H9 (cell line): ENCODE results near the gene ZNF358. TPM values are rescaled to one million over a fixed set of nuclear protein-coding genes. Genes with fewer than 3 reads are reported as not detected.

ENCODE experiments used
- DNase-seq: peaks from one replicate; pipeline ENCODE4 v3.0.0-alpha.2; 2017
- H2AFZ ChIP-seq: one replicate; pipeline ENCODE4 v1.6.1; 2013; ENCODE audit warnings: mild to moderate bottlenecking, low read length, control low read depth, moderate library complexity
- H2AK5ac ChIP-seq: 2 replicates; pipeline ENCODE4 v1.6.1; 2013; ENCODE audit warnings: low read length, control low read depth, mixed read lengths; ENCODE audit not compliant: insufficient read length
- H2BK120ac ChIP-seq: one replicate; pipeline ENCODE4 v1.6.1; 2013; ENCODE audit warnings: low read depth, mild to moderate bottlenecking, low read length, control low read depth, inconsistent platforms; ENCODE audit not compliant: poor library complexity, severe bottlenecking
- H2BK12ac ChIP-seq: 2 replicates; pipeline ENCODE4 v1.6.1; 2013; ENCODE audit warnings: low read length, control low read depth, mixed read lengths, low read depth; ENCODE audit not compliant: insufficient read length
- H2BK15ac ChIP-seq: 2 replicates; pipeline ENCODE4 v1.6.1; 2013; ENCODE audit warnings: low read depth, low read length, control low read depth
- H2BK20ac ChIP-seq: one replicate; pipeline ENCODE4 v1.6.1; 2013; ENCODE audit warnings: low read depth, mild to moderate bottlenecking, low read length, control low read depth, inconsistent platforms; ENCODE audit not compliant: poor library complexity, severe bottlenecking
- H2BK5ac ChIP-seq: 2 replicates; pipeline ENCODE4 v1.6.1; 2013; ENCODE audit warnings: low read length, control low read depth, mixed read lengths; ENCODE audit not compliant: insufficient read length
- H3K14ac ChIP-seq: 2 replicates; pipeline ENCODE4 v1.6.1; 2013; ENCODE audit warnings: low read length, control low read depth; ENCODE audit not compliant: insufficient read depth
- H3K18ac ChIP-seq: 2 replicates; pipeline ENCODE4 v1.6.1; 2013; ENCODE audit warnings: low read depth, mild to moderate bottlenecking, mixed read lengths, low read length, control low read depth; ENCODE audit not compliant: insufficient read length
- H3K23ac ChIP-seq: 2 replicates; pipeline ENCODE4 v1.6.1; 2013; ENCODE audit warnings: low read length, control low read depth, mixed read lengths, low read depth; ENCODE audit not compliant: insufficient read length
- H3K23me2 ChIP-seq: 2 replicates; pipeline ENCODE4 v1.6.1; 2013; ENCODE audit warnings: low read depth, mild to moderate bottlenecking, mixed read lengths, low read length, control low read depth; ENCODE audit not compliant: insufficient read length, poor library complexity, severe bottlenecking
- H3K27ac ChIP-seq: 2 replicates; pipeline ENCODE4 v1.5.1; 2013; ENCODE audit warnings: low read length, control low read depth, mixed read lengths, low read depth; ENCODE audit not compliant: insufficient read length
- H3K27me3 ChIP-seq: 2 replicates; pipeline ENCODE4 v1.6.1; 2013; ENCODE audit warnings: low read length, control low read depth, inconsistent platforms; ENCODE audit not compliant: insufficient read depth
- H3K4ac ChIP-seq: 2 replicates; pipeline ENCODE4 v1.6.1; 2013; ENCODE audit warnings: low read depth, mild to moderate bottlenecking, control low read depth, inconsistent platforms, low read length, moderate library complexity
- H3K4me1 ChIP-seq: 2 replicates; pipeline ENCODE4 v1.6.1; 2013; ENCODE audit warnings: low read length, control low read depth, inconsistent platforms; ENCODE audit not compliant: insufficient read depth
- H3K4me2 ChIP-seq: 2 replicates; pipeline ENCODE4 v1.6.1; 2013; ENCODE audit warnings: low read length, control low read depth, mixed read lengths; ENCODE audit not compliant: insufficient read length, insufficient read depth
- H3K56ac ChIP-seq: 2 replicates; pipeline ENCODE4 v1.6.1; 2013; ENCODE audit warnings: low read depth, mild to moderate bottlenecking, mixed read lengths, low read length, control low read depth; ENCODE audit not compliant: insufficient read length
- H3K79me1 ChIP-seq: 2 replicates; pipeline ENCODE4 v1.6.1; 2013; ENCODE audit warnings: low read depth, mild to moderate bottlenecking, moderate library complexity, low read length, control low read depth, inconsistent platforms; ENCODE audit not compliant: insufficient read depth, poor library complexity, severe bottlenecking
- H3K79me2 ChIP-seq: 2 replicates; pipeline ENCODE4 v1.6.1; 2013; ENCODE audit warnings: low read length, control low read depth, inconsistent platforms; ENCODE audit not compliant: insufficient read depth
- H3K9ac ChIP-seq: 2 replicates; pipeline ENCODE4 v1.6.1; 2013; ENCODE audit warnings: low read length, control low read depth, mixed read lengths; ENCODE audit not compliant: insufficient read length; ENCODE audit errors: extremely low read depth
- H3K9me3 ChIP-seq: one replicate; pipeline ENCODE4 v1.6.1; 2013; ENCODE audit warnings: low read depth, low read length, inconsistent platforms; ENCODE audit not compliant: control insufficient read depth
- H3T11ph ChIP-seq: one replicate; pipeline ENCODE4 v1.6.1; 2013; ENCODE audit warnings: mild to moderate bottlenecking, low read length, control low read depth, inconsistent platforms
- H4K20me1 ChIP-seq: one replicate; pipeline ENCODE4 v1.6.1; 2013; ENCODE audit not compliant: control insufficient read depth, insufficient read length, insufficient read depth
- H4K5ac ChIP-seq: 2 replicates; pipeline ENCODE4 v1.6.1; 2013; ENCODE audit warnings: low read depth, mild to moderate bottlenecking, mixed read lengths, low read length, control low read depth; ENCODE audit not compliant: insufficient read length
- H4K8ac ChIP-seq: replicated peaks from 2 replicates; pipeline ENCODE4 v1.6.1; 2013; ENCODE audit warnings: low read length, control low read depth, mixed read lengths, low read depth; ENCODE audit not compliant: insufficient read length
- H4K91ac ChIP-seq: 2 replicates; pipeline ENCODE4 v1.6.1; 2013; ENCODE audit warnings: low read depth, mild to moderate bottlenecking, moderate library complexity, mixed read lengths, low read length, control low read depth; ENCODE audit not compliant: insufficient read length
- H3K27ac Mint-ChIP-seq, 3 experiments: 2 replicates in 2 of 3; 3 replicates in 1 of 3; pipeline ENCODE4 v1.8.0; 2020 to 2021; ENCODE audit warnings: mixed read lengths in 3 of 3, mild to moderate bottlenecking in 1 of 3, moderate library complexity in 1 of 3
- H3K27me3 Mint-ChIP-seq: 2 replicates; pipeline ENCODE4 v1.8.0; 2021; ENCODE audit warnings: low read depth, mild to moderate bottlenecking, moderate library complexity, mixed read lengths
- H3K36me3 Mint-ChIP-seq, 3 experiments: 2 replicates in 2 of 3; 3 replicates in 1 of 3; pipeline ENCODE4 v1.8.0; 2020 to 2021; ENCODE audit warnings: low read depth in 3 of 3, mixed read lengths in 3 of 3; ENCODE audit not compliant: insufficient read depth in 1 of 3
- H3K4me1 Mint-ChIP-seq, 2 experiments: 2 replicates each; pipeline ENCODE4 v1.8.0; 2020; ENCODE audit warnings: mixed read lengths in 2 of 2
- H3K4me3 Mint-ChIP-seq, 2 experiments: 2 replicates in 1 of 2; 3 replicates in 1 of 2; pipeline ENCODE4 v1.8.0; 2020 to 2021; ENCODE audit warnings: mild to moderate bottlenecking in 2 of 2, mixed read lengths in 2 of 2, moderate library complexity in 1 of 2
- H3K9me3 Mint-ChIP-seq, 2 experiments: 2 replicates in 1 of 2; 3 replicates in 1 of 2; pipeline ENCODE4 v1.8.0; 2020; ENCODE audit warnings: mild to moderate bottlenecking in 2 of 2, mixed read lengths in 2 of 2, moderate library complexity in 1 of 2
- WGBS: extraction: QIAGEN DNeasy Blood & Tissue Kit; methylation state at CpG from one replicate; pipeline ENCODE4 v1.1.7; 2013; ENCODE audit warnings: missing lambda C conversion rate, low lambda C conversion rate, mixed read lengths; ENCODE audit not compliant: insufficient read length; ENCODE audit errors: extremely low coverage; 5-methylcytosine and 5-hydroxymethylcytosine counted together
- total RNA-seq: library from RNA; stranded (reverse); gene quantifications from 2 replicates; pipeline ENCODE4 v1.2.1, GENCODE V29; 2021
- TF ChIP-seq, protein P1 (sequence below): fragments of 200-600 bp; sonication (generic); conservative IDR thresholded peaks from 3 replicates; pipeline ENCODE4 v1.8.0; 2021; ENCODE audit warnings: antibody characterized with exemption, mild to moderate bottlenecking

ZNF358 gene
- total RNA-seq, 1 experiment from 2014 or later = 40.5 TPM

DNA sequence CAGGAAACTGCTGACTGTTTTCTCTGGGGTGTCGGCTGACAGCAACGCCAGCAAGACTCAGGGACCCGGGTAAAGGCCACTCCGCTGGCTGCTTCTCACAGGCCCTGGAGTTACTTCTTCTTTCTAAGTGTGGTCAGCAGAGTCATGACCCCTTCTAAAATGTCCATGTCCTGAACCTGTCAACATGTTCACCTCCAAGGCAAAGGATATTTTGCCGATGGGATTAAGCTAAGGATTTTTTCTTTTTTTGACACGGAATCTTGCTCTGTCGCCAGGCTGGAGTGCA is 35.0 kb upstream of the ZNF358 start:
- no peaks in the 10 kb centered on the region for H3K9me3 Mint-ChIP-seq
- H3K27ac Mint-ChIP-seq = no peak overlapping the region
- no peak overlapping the region for H4K5ac ChIP-seq
- H2AK5ac ChIP-seq = no peak overlapping the region
- DNase-seq = no peak
- no peak overlapping the region for H3K23ac ChIP-seq
- H3K36me3 Mint-ChIP-seq = no peaks in the 10 kb centered on the region
- no peak overlapping the region for H3K14ac ChIP-seq
- H2AFZ ChIP-seq = no peak overlapping the region
- H3K56ac ChIP-seq = no peak overlapping the region
- H2BK5ac ChIP-seq = no peak overlapping the region
- H3K27me3 ChIP-seq = no peaks in the 10 kb centered on the region
- H4K8ac ChIP-seq = no peak overlapping the region
- no peak overlapping the region for H4K91ac ChIP-seq
- WGBS = no CpG with 5 or more reads among the region's 7 CpGs
- H3K9me3 ChIP-seq = no peaks in the 10 kb centered on the region
- no peaks in the 10 kb centered on the region for H3K79me1 ChIP-seq
- no peak overlapping the region for H3K18ac ChIP-seq
- H3T11ph ChIP-seq = no peak overlapping the region
- H2BK12ac ChIP-seq = no peak overlapping the region
- H3K4ac ChIP-seq = no peak overlapping the region
- no peak overlapping the region for H2BK20ac ChIP-seq
- no peak overlapping the region for H3K4me2 ChIP-seq
- peaks cover 14 to 24% of the 10 kb centered on the region in 2 experiments for H3K4me1 Mint-ChIP-seq
- no peak overlapping the region for H3K27ac ChIP-seq
- H3K4me3 Mint-ChIP-seq = no peak overlapping the region
- H3K4me1 ChIP-seq = no peaks in the 10 kb centered on the region; the same call in 1 of the 2 replicates
- TF ChIP-seq, protein P1, sequence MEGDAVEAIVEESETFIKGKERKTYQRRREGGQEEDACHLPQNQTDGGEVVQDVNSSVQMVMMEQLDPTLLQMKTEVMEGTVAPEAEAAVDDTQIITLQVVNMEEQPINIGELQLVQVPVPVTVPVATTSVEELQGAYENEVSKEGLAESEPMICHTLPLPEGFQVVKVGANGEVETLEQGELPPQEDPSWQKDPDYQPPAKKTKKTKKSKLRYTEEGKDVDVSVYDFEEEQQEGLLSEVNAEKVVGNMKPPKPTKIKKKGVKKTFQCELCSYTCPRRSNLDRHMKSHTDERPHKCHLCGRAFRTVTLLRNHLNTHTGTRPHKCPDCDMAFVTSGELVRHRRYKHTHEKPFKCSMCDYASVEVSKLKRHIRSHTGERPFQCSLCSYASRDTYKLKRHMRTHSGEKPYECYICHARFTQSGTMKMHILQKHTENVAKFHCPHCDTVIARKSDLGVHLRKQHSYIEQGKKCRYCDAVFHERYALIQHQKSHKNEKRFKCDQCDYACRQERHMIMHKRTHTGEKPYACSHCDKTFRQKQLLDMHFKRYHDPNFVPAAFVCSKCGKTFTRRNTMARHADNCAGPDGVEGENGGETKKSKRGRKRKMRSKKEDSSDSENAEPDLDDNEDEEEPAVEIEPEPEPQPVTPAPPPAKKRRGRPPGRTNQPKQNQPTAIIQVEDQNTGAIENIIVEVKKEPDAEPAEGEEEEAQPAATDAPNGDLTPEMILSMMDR = no peak
- no peaks in the 10 kb centered on the region for H3K27me3 Mint-ChIP-seq
- peaks cover 4% of the 10 kb centered on the region for H3K23me2 ChIP-seq
- H3K9ac ChIP-seq = no peak overlapping the region
- H3K79me2 ChIP-seq = no peaks in the 10 kb centered on the region
- H2BK120ac ChIP-seq = no peak overlapping the region
- H4K20me1 ChIP-seq = no peaks in the 10 kb centered on the region
- no peak overlapping the region for H2BK15ac ChIP-seq
